HG02610 (cell line): Measurements from ENCODE around the gene STUB1.

Source experiments
- ATAC-seq: cut with Tn5 transposase; IDR thresholded peaks from one replicate; pipeline ENCODE4 v1.9.1; 2021; ENCODE audit warnings: mild to moderate bottlenecking, moderate library complexity; ENCODE audit not compliant: unreplicated experiment

The STUB1 gene

DNA sequence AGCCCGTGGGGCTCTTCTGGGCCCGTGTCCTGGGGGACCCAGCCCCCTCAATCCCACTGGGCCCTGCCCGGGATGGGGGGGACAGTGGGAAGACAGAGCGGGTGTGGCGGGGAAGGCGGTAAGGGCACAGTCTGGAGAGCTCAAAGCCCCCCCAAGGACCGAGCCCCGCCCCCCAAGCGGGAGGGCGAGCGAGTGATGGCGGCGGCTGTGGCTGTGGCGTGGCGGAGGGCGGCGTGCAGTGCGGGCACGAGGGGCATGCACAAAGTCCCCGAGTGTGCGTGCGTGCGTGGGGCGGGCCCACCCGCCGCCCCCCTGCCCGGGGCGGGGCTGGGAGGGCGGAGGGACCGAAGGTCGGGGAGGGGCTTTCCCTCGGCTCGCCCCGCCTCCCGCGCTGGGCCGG, 13.6 kb downstream of the STUB1 start:
- ATAC-seq: no peak

DNA sequence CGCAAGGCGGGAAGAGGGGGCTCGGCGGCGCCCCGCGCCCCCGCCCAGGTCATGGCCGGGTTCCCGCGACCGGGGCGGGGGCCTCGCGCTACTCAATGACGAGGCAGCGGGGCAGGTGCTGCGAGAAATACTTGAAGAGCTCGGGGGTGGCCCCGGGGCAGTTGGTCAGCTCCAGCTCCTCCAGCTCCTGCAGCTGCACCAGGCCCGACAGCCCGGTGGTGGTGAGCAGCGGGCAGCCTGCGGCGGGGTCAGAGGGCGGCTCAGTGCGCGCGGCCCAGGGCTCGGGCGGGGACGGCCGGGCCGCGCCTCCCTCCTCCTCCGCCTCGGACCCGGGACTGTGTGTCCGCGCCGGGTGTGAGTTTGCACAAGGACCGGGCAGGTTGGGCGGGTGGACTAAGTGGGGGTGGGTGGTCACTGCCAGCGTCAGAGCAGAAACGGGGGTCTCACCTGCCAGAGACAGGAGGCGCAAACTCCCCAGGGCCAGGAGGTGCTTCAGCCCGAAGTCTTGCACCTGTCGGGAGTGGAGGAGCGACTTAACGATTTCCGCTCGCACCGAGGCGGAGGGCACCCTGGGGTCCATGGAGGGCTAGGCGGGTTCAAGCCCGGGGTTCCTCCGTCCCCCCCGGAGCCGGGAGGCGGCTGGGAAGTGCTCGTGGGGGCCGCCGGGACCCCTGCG, 14.1 kb downstream of the STUB1 start:
- no peak for ATAC-seq

DNA sequence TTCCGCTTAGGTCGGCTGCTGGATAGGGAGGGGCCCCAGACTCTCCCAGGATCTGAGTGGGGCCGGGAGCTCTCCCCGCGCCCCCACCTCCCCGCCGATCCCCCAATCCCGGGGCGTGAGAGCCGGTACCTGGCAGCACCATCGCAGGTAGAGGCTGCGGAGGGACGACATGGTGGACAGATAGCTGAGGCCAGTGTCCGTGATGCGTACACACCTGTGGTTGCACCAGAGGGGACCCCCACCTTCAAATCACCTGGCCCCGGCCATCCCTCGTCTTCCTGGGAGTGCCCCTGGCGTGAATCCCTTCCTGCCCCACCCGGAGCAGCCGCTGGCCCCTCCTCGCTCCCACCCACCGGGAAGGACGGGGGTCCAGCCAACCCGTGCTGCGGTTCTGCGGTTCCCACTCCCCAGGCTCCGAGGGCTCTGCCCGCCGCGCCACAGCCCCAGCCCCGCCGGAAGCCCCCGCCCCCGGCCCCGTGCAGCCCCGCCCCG, 14.7 kb downstream of the STUB1 start:
- no peak for ATAC-seq

DNA sequence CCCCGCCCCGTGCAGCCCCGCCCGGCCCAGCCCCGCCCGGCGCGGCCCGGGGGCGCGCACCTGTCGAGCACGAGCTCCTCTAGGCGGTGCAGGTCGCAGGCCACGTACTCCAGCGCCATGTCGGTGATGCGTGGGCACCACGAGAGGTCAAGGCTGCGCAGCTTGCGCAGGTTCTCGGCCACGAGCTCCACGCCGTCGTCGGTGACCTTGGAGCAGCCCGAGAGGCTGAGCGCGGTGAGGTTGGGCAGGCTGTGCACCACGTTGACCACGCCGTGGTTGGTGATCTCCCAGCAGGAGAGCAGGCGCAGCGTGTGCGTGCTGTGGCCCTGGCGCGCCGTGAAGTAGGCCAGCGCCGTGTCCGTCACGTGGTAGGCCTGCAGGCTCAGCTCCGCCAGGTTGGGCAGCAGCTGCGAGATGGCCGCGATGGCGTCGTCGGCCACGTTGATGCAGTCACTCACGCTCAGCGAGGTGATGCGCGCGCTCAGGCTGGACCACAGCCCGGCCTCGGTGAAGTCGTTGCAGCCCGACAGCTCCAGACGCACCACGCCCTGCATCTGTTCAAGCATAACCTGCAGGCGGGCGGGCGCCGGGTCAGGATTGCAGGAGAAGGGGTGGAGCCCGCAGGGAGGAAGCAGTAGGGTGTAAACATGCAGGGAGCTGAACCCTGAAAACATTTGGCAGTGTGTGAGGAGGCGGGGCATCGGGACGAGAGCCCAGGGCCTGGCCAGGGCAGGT, 15.3 kb downstream of the STUB1 start:
- ATAC-seq: no peak

DNA sequence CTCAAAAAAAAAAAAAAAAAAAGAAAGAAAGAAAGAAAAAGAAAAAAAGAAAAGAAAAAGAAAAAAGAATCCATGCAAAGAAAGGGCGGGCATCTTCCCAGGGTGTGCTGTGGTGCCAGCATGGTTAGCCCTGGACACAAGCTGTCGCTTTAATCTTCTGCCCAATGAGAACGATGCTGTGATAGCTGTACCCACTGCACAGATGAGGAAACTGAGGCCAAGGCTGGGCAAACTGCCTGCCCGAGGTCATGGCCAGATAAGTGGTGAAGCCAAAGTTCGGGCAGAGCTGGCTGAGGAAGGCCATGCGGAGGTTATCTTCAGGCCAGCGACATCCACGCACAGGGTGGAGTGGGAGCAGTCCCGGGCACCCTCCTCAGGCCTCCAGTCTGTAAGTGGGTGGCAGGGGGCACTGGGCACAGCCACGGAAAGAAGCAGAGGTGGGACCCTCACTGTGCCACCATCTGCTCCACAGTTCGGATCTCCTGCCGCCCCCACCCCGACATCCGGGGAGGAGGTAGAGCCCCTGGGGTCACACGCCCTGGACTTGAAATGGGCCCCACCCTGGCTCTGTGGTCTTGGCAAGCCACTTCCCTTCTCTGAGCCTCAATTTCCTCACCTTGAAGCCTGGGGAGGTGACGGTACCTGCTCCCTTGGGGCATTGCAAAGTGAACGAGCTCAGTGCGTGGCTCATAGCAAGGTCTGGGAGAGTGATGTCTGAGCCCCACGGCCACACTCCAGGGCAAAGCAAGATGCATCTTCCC, 18.9 kb downstream of the STUB1 start:
- no peak for ATAC-seq

DNA sequence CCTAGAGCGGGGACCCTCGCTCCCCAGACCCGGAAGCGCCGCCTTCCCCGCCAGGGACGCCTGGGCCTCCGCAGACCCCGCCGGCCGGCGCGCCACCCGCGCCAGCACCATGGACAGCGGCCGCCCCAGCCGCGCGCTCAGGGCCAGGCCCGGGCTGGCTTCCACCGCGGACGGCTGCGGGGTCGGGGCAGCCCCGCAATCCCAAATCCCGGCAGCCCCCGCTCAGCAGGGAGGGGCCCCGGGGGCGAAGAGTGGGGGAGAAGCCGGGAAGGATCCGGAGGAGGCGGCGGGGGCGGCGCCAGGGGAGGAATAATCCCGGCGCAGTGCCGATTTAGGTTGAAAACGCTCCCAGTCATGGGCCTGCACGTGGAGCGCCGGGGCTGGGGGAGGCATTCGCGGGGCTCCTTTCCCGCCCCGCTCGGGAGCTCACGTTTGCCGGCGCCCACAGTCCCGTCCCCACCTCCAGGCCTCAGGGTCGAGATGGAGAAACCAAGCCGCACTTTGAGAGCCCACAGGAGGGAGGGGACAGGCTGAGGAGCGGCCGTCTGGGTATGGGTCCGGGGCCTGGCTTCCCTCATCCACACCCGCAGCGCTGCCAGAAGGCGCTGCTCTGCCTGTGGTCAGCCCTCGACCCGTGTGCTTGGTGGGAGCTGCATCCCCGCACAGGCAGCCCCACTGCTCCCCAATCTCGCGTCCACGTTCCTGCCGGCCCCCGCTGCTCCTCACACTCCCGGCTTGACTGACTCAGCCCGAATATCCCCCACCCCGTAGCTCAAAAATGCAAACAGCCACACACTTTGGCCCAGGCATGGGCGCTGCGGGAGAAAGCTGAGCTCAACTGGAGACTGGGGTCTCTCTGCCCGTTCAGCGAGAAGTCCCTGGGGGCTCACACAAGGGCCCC, 20.7 kb downstream of the STUB1 start:
- no peak for ATAC-seq

DNA sequence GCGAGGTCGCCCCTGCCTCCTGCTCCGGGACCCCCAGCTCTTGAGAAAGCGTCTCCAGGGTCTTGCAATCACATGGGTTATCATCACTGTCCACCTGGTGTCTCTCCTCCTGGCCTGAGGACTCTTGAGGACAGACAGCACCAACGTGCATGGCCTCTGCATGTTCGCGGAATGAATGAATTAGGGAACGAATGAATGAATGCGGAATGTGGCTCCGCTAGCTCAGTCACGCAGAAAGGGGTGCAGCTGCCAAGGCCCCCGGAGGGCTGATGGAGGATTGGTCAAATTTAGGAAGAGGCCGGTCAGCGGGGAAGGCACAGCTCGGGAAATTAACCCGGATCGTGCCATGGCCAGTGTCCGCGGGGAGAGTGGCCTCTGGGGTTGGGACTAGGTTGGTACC, 22.1 kb downstream of the STUB1 start:
- ATAC-seq: no peak

DNA sequence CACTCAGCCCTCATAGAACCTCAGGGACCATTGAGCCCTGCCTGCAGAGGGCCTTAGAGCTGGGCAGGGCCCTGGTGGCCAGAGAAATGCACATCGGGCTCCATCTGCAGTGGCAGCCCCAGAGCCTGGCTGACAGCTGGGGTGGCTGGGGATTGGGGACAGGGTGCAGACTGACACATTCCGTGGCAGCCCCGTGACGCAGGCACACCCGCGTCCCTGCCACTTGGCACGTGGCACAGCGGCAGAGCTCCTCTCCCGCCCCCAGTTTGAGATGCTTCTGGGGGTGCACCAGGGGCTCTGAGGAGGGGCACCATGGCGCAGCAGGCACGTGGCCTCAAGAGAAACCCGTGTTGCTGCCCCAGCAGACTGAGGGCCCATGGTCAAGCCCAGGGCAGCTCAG, 23.2 kb downstream of the STUB1 start:
- no peak for ATAC-seq

DNA sequence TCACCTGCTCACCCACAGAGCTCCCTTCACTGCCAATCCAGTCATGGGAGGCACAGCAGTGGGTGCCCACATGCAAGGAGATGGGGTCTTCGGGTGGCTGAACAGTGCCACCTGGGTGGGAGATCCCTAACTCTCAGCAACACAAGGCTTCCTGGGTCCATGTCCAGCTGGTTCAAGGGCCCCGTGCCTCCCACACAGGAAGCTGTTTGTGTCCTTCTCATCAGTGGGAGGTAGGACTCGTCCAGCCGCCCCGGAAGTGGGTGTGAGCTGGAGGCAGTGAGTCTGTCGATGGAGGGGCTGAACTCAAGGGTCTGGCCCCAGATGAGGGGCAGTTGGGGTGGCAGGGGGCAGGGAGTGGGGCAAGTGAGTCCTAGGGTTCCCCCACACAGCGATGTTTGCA, 23.8 kb downstream of the STUB1 start:
- no peak for ATAC-seq

DNA sequence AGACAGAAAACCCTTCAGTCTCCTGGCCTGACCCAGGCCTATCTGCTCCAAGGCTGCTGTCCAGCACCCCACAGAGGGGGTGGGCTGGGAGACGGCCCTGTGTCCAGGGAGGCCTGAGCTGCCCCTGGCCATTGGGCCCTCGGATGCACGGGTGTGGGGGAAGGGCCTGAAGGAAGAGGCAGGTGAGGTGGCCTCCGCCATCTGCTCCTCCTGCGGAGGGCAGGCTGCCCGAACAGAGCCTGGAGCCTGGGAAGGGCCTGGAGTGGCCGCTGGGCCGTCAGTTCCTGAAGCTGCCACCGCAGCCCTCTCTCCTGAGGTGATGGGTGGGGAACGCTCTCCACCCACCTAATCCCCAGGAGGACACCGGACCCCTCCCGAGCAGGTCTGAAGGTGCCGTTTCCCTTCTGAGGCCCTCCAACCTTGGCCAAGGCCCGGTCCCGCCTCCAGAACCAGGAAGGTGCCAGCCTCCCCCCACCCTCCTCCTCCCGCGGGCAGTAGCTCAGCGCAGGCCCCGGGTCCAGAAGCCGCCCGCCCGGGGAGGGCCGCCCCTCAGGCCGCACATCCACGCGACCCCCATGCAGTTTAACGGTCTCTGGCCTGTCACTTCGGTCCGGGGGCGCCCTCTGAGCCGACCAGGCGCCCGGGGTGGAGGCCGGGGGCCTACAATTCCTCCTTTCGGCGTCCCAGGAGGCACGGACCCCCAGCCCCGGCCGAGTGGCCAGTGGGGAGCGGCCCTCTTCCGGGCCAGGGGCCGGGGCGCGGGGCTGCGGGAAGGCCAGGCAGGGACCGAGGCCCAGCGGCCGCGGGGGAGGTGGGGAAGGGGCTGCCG, 24.6 kb downstream of the STUB1 start:
- no peak for ATAC-seq

DNA sequence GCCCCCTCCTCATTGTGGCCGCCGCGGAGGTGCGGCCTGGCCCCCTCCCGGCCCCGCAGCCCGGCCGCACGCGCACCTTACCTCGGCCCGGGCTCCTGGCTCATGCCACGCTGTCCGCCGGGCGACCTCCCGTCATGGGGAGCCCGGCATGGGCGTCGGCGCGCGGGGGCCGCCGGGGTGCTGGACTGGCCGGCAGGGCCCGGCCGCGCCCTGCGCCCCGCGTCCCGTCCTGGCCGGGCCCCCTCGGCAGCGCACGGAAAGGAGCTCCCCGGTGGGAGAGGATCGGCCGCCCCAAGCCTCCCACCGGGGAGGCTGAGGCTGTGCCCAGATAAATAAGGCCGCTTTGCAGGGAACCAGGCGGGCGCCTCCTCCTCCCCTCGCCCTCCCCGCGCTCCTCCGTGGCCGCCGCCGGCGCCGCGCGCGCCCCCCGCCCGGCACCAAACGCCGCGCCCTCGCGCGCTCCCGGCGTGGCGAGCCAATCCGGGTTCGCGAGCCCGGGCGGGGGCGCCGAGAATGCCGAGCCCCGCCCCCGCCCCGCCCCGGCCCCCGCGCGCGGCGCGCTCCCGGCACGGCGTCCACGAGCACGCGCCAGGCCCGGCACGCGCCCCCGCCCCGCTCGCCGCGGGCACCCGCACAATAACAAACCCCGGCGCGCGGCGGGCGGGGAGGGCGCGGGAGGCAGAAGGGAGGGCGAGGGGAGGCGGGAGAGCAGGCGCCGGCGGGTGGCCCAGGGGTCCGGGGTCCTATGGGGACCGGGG, 25.4 kb downstream of the STUB1 start, which contains the start of gene FBXL16:
Gene FBXL16 (minus strand): TSS at position 371 of the 758 bp plus-strand sequence. CDS start 8,396 bp downstream, outside the sequence.
- no peak for ATAC-seq

DNA sequence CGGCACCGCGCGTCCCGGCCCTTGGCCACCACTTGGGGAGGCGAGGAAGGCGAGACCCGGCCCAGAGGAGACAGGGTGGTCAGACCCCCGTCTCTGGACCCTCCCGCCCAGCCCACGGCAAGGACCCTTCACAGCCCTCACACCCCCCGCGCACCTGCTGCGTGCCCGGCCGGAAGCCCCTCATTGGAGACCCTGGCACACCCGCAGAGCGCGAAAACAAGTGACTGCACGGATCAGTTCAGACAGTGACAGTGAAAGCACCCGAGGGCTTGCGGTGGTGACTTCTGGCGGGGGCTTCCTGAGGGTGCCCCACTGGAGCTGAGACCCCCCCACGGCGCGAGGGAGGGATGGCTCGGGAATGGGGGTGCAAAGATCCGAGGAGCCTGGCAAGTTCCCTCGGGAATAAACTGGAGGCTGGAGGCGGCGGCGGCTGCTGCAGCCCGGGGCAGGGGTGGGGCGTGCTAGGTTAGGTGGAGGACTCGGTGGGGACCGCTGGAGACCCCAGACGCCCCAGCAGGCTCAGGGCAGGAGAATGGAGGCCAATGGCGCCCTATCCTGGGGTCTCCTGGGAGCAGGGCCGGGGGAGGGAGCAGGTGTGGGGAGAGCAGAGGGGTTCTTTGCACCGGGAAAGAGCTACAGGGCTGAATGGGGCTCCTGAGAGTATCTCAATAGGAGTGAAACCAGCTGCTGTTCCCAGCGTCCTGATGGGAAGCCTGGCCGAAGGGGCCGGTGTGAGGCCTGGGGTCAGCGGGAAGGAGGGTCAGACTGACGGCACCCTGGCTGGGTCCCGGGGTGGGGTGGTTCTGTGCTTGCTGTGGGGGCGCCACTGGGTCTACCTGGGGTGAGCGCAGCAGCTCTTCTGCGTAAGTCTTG, 26.2 kb downstream of the STUB1 start:
- ATAC-seq: no peak

DNA sequence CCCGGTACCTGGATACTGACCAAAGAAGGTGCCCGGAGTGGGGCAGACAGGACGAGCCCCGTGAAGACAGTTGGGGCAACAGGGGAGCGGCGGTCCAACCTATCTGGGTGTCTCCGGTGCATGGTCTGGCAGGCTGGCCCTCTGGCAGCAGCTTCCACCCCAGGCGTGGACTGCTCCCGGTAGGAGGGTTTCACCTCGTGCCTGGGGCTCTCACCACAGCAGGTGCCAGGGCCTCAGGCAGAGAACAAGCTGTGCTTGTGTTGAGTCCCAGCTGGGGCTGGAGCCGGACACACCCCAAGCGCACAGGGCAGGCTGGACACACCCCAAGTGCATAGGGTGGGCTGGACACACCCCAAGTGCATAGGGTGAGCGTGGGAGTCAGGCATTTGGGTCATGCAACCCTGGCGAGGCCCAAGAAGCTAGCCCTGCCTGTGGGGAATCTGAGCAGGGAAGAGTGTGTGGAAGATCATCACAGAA, 26.9 kb downstream of the STUB1 start:
- no peak for ATAC-seq

DNA sequence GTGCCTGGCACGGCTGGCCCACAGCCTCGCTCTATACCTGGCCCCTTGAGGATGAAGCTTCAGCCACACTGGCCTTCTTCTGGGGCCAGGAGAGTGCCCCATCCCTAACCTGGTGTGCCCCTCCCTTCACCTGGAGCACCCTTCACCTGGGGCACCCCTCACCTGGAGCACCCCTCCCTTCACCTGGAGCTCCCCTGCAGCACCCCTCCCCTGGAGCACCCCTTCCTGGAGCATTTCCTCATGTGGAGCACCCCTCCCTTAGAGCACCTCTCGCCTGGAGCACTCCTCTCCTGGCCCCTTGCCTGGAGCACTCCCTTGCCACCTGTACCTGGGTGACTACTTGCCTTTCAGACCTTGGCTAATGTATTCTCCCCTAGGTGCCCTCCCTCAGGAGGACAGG, 27.8 kb downstream of the STUB1 start:
- no peak for ATAC-seq

DNA sequence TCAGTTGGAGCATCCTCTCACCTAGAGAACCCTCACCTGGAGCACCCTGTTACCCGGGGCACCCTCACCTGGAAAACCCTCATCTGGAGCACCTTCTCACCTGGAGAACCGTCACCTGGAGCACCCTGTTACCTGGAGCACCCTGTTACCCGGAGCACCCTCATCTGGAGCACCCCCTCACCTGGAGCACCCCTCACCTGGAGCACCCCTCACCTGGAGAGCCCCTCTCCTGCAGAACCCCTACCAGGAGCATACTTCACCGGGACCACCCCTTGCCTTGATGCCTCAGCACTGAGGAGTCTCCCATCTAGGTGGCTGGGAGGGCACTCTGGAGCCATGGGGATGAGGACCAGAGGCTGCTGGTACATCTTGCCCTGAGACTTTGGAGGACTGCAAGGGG, 28.7 kb downstream of the STUB1 start:
- no peak for ATAC-seq

DNA sequence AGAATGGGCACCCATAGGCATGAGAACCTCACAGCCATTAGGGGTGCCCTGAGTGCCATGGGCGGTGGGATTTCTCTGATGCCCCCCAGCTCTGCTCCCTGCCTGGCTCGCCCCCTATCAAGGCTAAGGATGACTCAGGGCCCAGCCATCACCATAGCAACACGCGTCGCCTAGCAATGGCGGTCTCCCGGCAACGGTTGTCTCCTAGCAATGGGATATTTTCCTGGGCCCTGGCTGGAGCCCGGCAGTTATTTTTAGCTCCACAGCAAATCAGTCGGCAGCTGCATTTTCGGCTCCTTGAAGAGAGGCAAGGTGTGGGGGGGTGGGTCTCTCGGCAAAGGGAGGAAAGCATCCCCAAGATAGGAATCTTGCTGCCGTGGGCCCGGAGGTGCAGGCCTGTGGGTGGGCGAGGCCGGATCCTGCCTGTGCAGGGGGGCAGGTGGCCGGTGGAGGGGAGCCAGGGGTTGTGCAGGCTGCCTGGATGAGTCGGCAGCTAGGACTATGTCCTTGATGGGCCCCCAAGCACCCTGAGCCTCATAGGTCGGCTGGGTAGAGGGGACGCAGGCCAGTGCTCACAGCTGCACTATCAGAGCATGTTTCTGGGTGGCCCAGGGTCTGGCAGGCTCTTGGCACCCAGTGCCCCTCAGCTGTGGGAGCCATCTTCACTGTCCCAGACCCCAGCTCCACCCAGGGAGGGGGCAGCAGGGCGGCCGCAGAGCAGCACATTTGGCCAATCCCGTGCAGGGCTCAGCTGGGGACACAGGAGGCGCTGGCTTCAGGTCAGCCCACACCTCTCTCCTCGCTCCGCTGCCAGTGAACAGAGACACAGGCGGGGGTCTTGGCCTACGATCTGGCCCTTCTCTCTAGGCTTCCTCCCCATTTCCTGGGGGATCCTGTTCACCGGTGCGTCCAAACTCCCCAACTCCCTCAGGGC, 29.6 kb downstream of the STUB1 start:
- no peak for ATAC-seq
